Skin of body (tissue), 2 donors: Measurements from ENCODE around the gene CENPB. TPM values are rescaled to one million over a fixed set of nuclear protein-coding genes. Genes with fewer than 3 reads are reported as not detected.
"Not testable (repeated sequence)": the region's sequence is repeated elsewhere in the genome, so short reads cannot be mapped to it uniquely, and the experiment has no call there.

ENCODE experiments used
- DNase-seq: peaks from one replicate; lab custom pipeline; 2025; lab: John Stamatoyannopoulos, UW
- total RNA-seq: library from RNA; depleted of rRNA; stranded (reverse); fragments of >200 nt; gene quantifications from one replicate; pipeline ENCODE4 v1.2.3, GENCODE V29; 2014

CENPB gene
- total RNA-seq, 1 donor from 2014 or later: 30.9 TPM

GRCh38 chr20:3811467-3812258 is 25.1 kb upstream of the CENPB start:
- peak; percentile 98 for DNase-seq

GRCh38 chr20:3808544-3808943 is 22.0 kb upstream of the CENPB start:
- DNase-seq: no peak

GRCh38 chr20:3804781-3805180 is 18.2 kb upstream of the CENPB start:
- no peak for DNase-seq

- no peak for DNase-seq
Measured at GRCh38 chr20:3804254-3804751, 17.8 kb upstream of the CENPB start.

- DNase-seq: no peak
Measured at GRCh38 chr20:3803854-3804253, 17.3 kb upstream of the CENPB start.

GRCh38 chr20:3803289-3803688 is 16.7 kb upstream of the CENPB start:
- no peak for DNase-seq

- DNase-seq: no peak
Measured at GRCh38 chr20:3802524-3803239, 16.1 kb upstream of the CENPB start.

- no peak for DNase-seq
Measured at GRCh38 chr20:3801846-3802245, 15.3 kb upstream of the CENPB start.

GRCh38 chr20:3801299-3801698 is 14.8 kb upstream of the CENPB start:
- no peak for DNase-seq

- no peak for DNase-seq
Measured at GRCh38 chr20:3800878-3801260, 14.3 kb upstream of the CENPB start.

- DNase-seq: no peak
Measured at GRCh38 chr20:3800256-3800877, 13.8 kb upstream of the CENPB start.

- no peak for DNase-seq
Measured at GRCh38 chr20:3798908-3799248, 12.3 kb upstream of the CENPB start.

- DNase-seq: no peak
Measured at GRCh38 chr20:3798373-3798768, 11.8 kb upstream of the CENPB start.

GRCh38 chr20:3797592-3798372 is 11.2 kb upstream of the CENPB start:
- DNase-seq: no peak

- no peak for DNase-seq
Measured at GRCh38 chr20:3797226-3797545, 10.6 kb upstream of the CENPB start.

- DNase-seq: no peak
Measured at GRCh38 chr20:3796477-3797225, 10.1 kb upstream of the CENPB start.

- peak; percentile 88 for DNase-seq
Measured at GRCh38 chr20:3795511-3796468, 9.2 kb upstream of the CENPB start, which contains the start of gene CDC25B. CDC25B (plus strand) TSS chr20:3796310; CDS start chr20:3796532, 222 bp downstream.

- DNase-seq: no peak
Measured at GRCh38 chr20:3794701-3795420, 8.3 kb upstream of the CENPB start.

- not testable (repeated sequence) for DNase-seq
Measured at GRCh38 chr20:3794168-3794567, 7.6 kb upstream of the CENPB start.
